ENCODE measurements around the gene DLGAP3.
"Not testable (repeated sequence)": the region's sequence is repeated elsewhere in the genome, so short reads cannot be mapped to it uniquely, and the experiment has no call there.

GRCh38 chr1:34941798-34942197 lies 12.3 kb upstream of the DLGAP3 start:
- not testable (repeated sequence) for TF ChIP-seq ZNF8 (CRISPR knock-in tag; IDR thresholded peaks at IDR 0.05); CREB5 (CRISPR knock-in tag; IDR thresholded peaks at IDR 0.05; ENCODE audit: low read depth); RARB (CRISPR knock-in tag; IDR thresholded peaks at IDR 0.05); ISL1 (CRISPR knock-in tag; IDR thresholded peaks at IDR 0.05); PATZ1 (CRISPR knock-in tag; IDR thresholded peaks at IDR 0.05; ENCODE audit: borderline replicate concordance); ZFP3 (CRISPR knock-in tag; IDR thresholded peaks at IDR 0.05); ZNF565 (CRISPR knock-in tag; conservative IDR thresholded peaks at IDR 0.05; ENCODE audit: low read depth); ZFP30 (CRISPR knock-in tag; IDR thresholded peaks at IDR 0.05); CSRNP3 (CRISPR knock-in tag; IDR thresholded peaks at IDR 0.05); ZC3H10 (CRISPR knock-in tag; IDR thresholded peaks at IDR 0.05); ARNTL (CRISPR knock-in tag; IDR thresholded peaks at IDR 0.05; ENCODE audit: borderline replicate concordance, low read depth)
